MM.1S (cell line): ENCODE measurements around the gene GNG5.

Experiments
- DNase-seq: peaks from one replicate; pipeline ENCODE4 v3.0.0-alpha.2; 2015
- H2AFZ ChIP-seq: fragments of 300-600 bp; sonication (generic); 2 replicates; pipeline ENCODE4 v1.6.0; 2016; ENCODE audit warnings: antibody characterized with exemption, low read length
- H3F3A ChIP-seq: fragments of 300-600 bp; sonication (generic); 2 replicates; pipeline ENCODE4 v1.6.1; 2016; ENCODE audit warnings: mild to moderate bottlenecking, antibody characterized with exemption, low read length, moderate library complexity, mixed read lengths; ENCODE audit not compliant: insufficient read depth
- H3K27ac ChIP-seq: fragments of 300-600 bp; sonication (generic); 2 replicates; pipeline ENCODE4 v1.5.1; 2016; ENCODE audit warnings: mild to moderate bottlenecking, low read length
- H3K27me3 ChIP-seq: fragments of 300-600 bp; sonication (generic); replicated peaks from 2 replicates; pipeline ENCODE4 v1.6.0; 2016; ENCODE audit warnings: low read length; ENCODE audit not compliant: insufficient read depth
- H3K36me3 ChIP-seq: fragments of 300-600 bp; sonication (generic); replicated peaks from 2 replicates; pipeline ENCODE4 v1.6.1; 2016; ENCODE audit warnings: mild to moderate bottlenecking, low read length, mixed read lengths; ENCODE audit not compliant: insufficient read depth
- H3K4me1 ChIP-seq: fragments of 300-600 bp; sonication (generic); 2 replicates; pipeline ENCODE4 v1.6.1; 2016; ENCODE audit warnings: low read length, mixed read lengths
- H3K4me2 ChIP-seq: fragments of 300-600 bp; sonication (generic); 2 replicates; pipeline ENCODE4 v1.6.0; 2016; ENCODE audit warnings: low read depth, low read length
- H3K4me3 ChIP-seq: fragments of 300-600 bp; sonication (generic); 2 replicates; pipeline ENCODE4 v1.5.1; 2016; ENCODE audit warnings: low read length, mixed read lengths
- H3K79me2 ChIP-seq: fragments of 300-600 bp; sonication (generic); 2 replicates; pipeline ENCODE4 v1.6.1; 2016; ENCODE audit warnings: mixed run types, low read length, mixed read lengths
- H3K9ac ChIP-seq: fragments of 300-600 bp; sonication (generic); 2 replicates; pipeline ENCODE4 v1.6.1; 2016; ENCODE audit warnings: low read length, mixed read lengths
- H3K9me2 ChIP-seq: fragments of 300-600 bp; sonication (generic); replicated peaks from 2 replicates; pipeline ENCODE4 v1.6.1; 2016; ENCODE audit warnings: mild to moderate bottlenecking, low read length, mixed read lengths; ENCODE audit not compliant: insufficient read depth
- H3K9me3 ChIP-seq: fragments of 300-600 bp; sonication (generic); replicated peaks from 2 replicates; pipeline ENCODE4 v1.6.1; 2016; ENCODE audit warnings: mild to moderate bottlenecking, low read length, mixed read lengths; ENCODE audit not compliant: insufficient read depth
- H4K20me1 ChIP-seq: fragments of 300-600 bp; sonication (generic); 2 replicates; pipeline ENCODE4 v1.6.1; 2016; ENCODE audit warnings: mild to moderate bottlenecking, low read length, moderate library complexity, mixed read lengths; ENCODE audit not compliant: insufficient read depth
- CTCF ChIP-seq: fragments of 300-600 bp; sonication (generic); IDR thresholded peaks from 2 replicates; pipeline ENCODE4 v1.5.1; 2016; ENCODE audit warnings: antibody characterized with exemption, low read length, mixed read lengths
- EZH2 ChIP-seq: fragments of 300-600 bp; sonication (generic); optimal IDR thresholded peaks from 2 replicates; pipeline ENCODE3; 2017; ENCODE audit warnings: low read depth, mild to moderate bottlenecking, antibody characterized with exemption, low read length, mixed read lengths
- EZH2phosphoT487 ChIP-seq: fragments of 300-600 bp; sonication (generic); IDR thresholded peaks from 2 replicates; pipeline ENCODE4 v1.6.1; 2018; ENCODE audit warnings: antibody characterized with exemption, low read length

Gene GNG5

DNA sequence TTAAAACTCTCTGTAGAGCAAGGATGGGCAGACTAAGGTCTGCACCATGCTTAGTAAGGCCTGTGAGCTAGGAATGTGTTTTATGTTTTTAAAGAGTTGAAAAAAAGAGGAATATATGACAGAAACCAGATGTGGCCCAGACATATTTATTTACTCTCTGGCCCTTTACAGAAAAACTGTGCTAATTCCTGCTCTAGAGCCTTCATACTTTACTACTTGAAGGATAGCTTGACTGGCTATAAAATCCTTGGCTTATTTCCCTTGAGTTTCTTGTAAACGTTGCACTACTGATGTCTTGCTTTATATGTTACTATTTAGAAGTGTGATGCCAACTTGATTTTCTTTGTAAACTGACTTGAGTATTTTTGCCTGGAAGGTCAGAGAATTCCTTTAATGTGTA is 34.4 kb upstream of the GNG5 start:
- Histone ChIP-seq H3K4me3 (no peak overlapping the region), H3K9ac (no peak overlapping the region), H3K9me2 (no peaks in the 10 kb centered on the region), H3K4me1 (no peaks in the 10 kb centered on the region), H3K27me3 (no peaks in the 10 kb centered on the region), H2AFZ (no peak overlapping the region), H3K9me3 (no peaks in the 10 kb centered on the region), H3K27ac (no peak overlapping the region), H3K79me2 (no peaks in the 10 kb centered on the region), H3K4me2 (no peak overlapping the region), H3K36me3 (no peaks in the 10 kb centered on the region), H3F3A (no peaks in the 10 kb centered on the region), H4K20me1 (no peaks in the 10 kb centered on the region)
- no peak for TF ChIP-seq EZH2phosphoT487
- TF ChIP-seq EZH2, result no peak
- DNase-seq, result no peak

GRCh38 chr1:84539972-84540371 is 33.6 kb upstream of the GNG5 start:
- Histone ChIP-seq H3K4me3 (no peak overlapping the region), H3K79me2 (no peaks in the 10 kb centered on the region), H3K9ac (no peak overlapping the region), H3F3A (no peaks in the 10 kb centered on the region), H4K20me1 (no peaks in the 10 kb centered on the region), H3K9me3 (no peaks in the 10 kb centered on the region), H2AFZ (no peak overlapping the region), H3K9me2 (no peaks in the 10 kb centered on the region), H3K4me2 (no peak overlapping the region), H3K27ac (no peak overlapping the region), H3K36me3 (no peaks in the 10 kb centered on the region), H3K27me3 (no peaks in the 10 kb centered on the region), H3K4me1 (no peaks in the 10 kb centered on the region)
- DNase-seq, result no peak
- TF ChIP-seq CTCF, result no peak
- TF ChIP-seq EZH2, result no peak
- no peak for TF ChIP-seq EZH2phosphoT487

- Histone ChIP-seq H3K27me3 (no peaks in the 10 kb centered on the region), H3K27ac (no peak overlapping the region), H3K36me3 (no peaks in the 10 kb centered on the region), H2AFZ (no peak overlapping the region), H3K9me3 (no peaks in the 10 kb centered on the region), H3F3A (no peaks in the 10 kb centered on the region), H3K4me2 (peak overlapping the region; percentile 29; the same call in 1 of the 2 replicates), H3K4me1 (no peaks in the 10 kb centered on the region), H3K9ac (no peak overlapping the region), H3K79me2 (no peaks in the 10 kb centered on the region), H3K4me3 (no peak overlapping the region), H3K9me2 (no peaks in the 10 kb centered on the region), H4K20me1 (no peaks in the 10 kb centered on the region)
- peak; percentile 6 for DNase-seq
- TF ChIP-seq CTCF (no peak), EZH2 (no peak), EZH2phosphoT487 (no peak)
These were observed 32.2 kb upstream of the GNG5 start for GRCh38 chr1:84538599-84538998.

DNA sequence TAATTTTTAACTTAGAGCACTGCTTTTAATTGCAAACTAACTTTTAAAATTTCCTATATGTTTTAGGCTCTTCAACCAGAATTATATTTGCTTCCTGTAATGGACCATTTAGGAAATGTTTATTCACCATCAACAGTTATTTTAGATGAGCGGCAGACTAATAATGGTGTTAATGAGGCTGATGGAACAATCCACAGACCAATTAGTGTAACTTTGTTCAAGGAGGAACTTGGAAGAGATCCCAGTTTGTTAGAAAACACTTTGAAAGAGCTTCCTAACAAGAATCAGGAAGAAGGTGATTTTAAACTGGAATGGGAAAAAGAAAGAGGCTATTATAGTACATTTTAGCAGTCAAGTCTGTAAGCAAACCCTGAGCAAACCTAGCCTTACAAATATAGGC is 19.4 kb upstream of the GNG5 start:
- DNase-seq, result no peak
- Histone ChIP-seq H3K9me2 (no peaks in the 10 kb centered on the region), H3K36me3 (no peaks in the 10 kb centered on the region), H3F3A (no peaks in the 10 kb centered on the region), H3K9me3 (no peaks in the 10 kb centered on the region), H3K27ac (no peak overlapping the region), H3K9ac (no peak overlapping the region), H3K27me3 (no peaks in the 10 kb centered on the region), H4K20me1 (no peaks in the 10 kb centered on the region), H3K4me2 (no peak overlapping the region), H3K4me1 (no peaks in the 10 kb centered on the region), H3K4me3 (no peak overlapping the region), H3K79me2 (no peaks in the 10 kb centered on the region), H2AFZ (no peak overlapping the region)
- TF ChIP-seq EZH2, result no peak
- TF ChIP-seq CTCF, result no peak
- TF ChIP-seq EZH2phosphoT487, result no peak
